H1 (cell line): ENCODE measurements around the gene TAF11L3. TPM values are rescaled to one million over a fixed set of nuclear protein-coding genes. Genes with fewer than 3 reads are reported as not detected.
A peak's percentile ranks its signal among the peaks of the same experiment; 100 is the strongest.

Experiments
- CTCF ChIA-PET: fragments of 300-600 bp; sonication (Branson Sonifier 250); formaldehyde crosslinking; loops from one replicate; lab custom pipeline; 2021; ENCODE audit not compliant: partially characterized antibody; lab: Charles Lee
- POLR2A ChIA-PET: fragments of 300-600 bp; sonication (Branson Sonifier 250); formaldehyde crosslinking; loops from one replicate; lab custom pipeline; 2021; ENCODE audit warnings: inconsistent platforms; ENCODE audit not compliant: partially characterized antibody; lab: Charles Lee
- DNase-seq, 2 experiments: peaks; one replicate each; pipeline versions ENCODE4 v3.0.0 to v3.0.0-alpha.2; 2010 to 2022; ENCODE audit warnings: low spot score in 2 of 2, low read depth in 1 of 2, mixed read lengths in 1 of 2
- FAIRE-seq: peaks from 2 replicates; lab custom pipeline; 2011; peaks lifted over from hg19 to GRCh38; lab: Jason Lieb, UNC
- H2AFZ ChIP-seq: 2 replicates; pipeline ENCODE4 v1.8.1; 2012; ENCODE audit warnings: low read length, inconsistent platforms
- H2AK5ac ChIP-seq: 2 replicates; pipeline ENCODE4 v1.6.1; 2013; ENCODE audit warnings: low read depth, low read length
- H2BK120ac ChIP-seq: replicated peaks from 2 replicates; pipeline ENCODE3; 2013; ENCODE audit warnings: low read depth, low read length, inconsistent platforms
- H2BK12ac ChIP-seq: 2 replicates; pipeline ENCODE4 v1.6.1; 2013; ENCODE audit warnings: low read depth, low read length
- H2BK15ac ChIP-seq: 2 replicates; pipeline ENCODE4 v1.6.1; 2013; ENCODE audit warnings: low read length
- H2BK20ac ChIP-seq: 2 replicates; pipeline ENCODE4 v1.6.1; 2013; ENCODE audit warnings: low read length
- H2BK5ac ChIP-seq: 2 replicates; pipeline ENCODE4 v1.6.1; 2013; ENCODE audit warnings: low read depth, low read length
- H3K14ac ChIP-seq: 2 replicates; pipeline ENCODE4 v1.6.1; 2013; ENCODE audit warnings: inconsistent platforms; ENCODE audit not compliant: insufficient read length
- H3K18ac ChIP-seq: 2 replicates; pipeline ENCODE4 v1.6.1; 2013; ENCODE audit warnings: low read length; ENCODE audit errors: extremely low read depth
- H3K23ac ChIP-seq: 2 replicates; pipeline ENCODE4 v1.6.1; 2013; ENCODE audit warnings: inconsistent platforms; ENCODE audit not compliant: insufficient read length
- H3K23me2 ChIP-seq: 2 replicates; pipeline ENCODE4 v1.6.1; 2013; ENCODE audit warnings: low read depth, low read length
- H3K27ac ChIP-seq: 2 replicates; pipeline ENCODE4 v1.6.1; 2011; ENCODE audit warnings: low read depth, low read length, inconsistent platforms
- H3K27me3 ChIP-seq, 4 experiments: replicated peaks in 1 of 4; 1 replicate in 1 of 4; 2 replicates in 3 of 4; pipeline versions ENCODE4 v1.6.1 to v1.8.1; 2011 to 2013; ENCODE audit warnings: low read length in 3 of 4, mild to moderate bottlenecking in 3 of 4, inconsistent platforms in 2 of 4, mixed read lengths in 2 of 4, moderate library complexity in 1 of 4; ENCODE audit not compliant: control insufficient read depth in 3 of 4, insufficient read depth in 3 of 4; ENCODE audit errors: extremely low read depth in 1 of 4
- H3K36me3 ChIP-seq, 4 experiments: 2 replicates each; pipeline versions ENCODE4 v1.6.1 to v1.8.1; 2011 to 2013; ENCODE audit warnings: mild to moderate bottlenecking in 4 of 4, low read length in 3 of 4, moderate library complexity in 2 of 4, control low read depth in 1 of 4, inconsistent platforms in 1 of 4; ENCODE audit not compliant: insufficient read depth in 4 of 4, control insufficient read depth in 2 of 4
- H3K4ac ChIP-seq: replicated peaks from 2 replicates; pipeline ENCODE3; 2013; ENCODE audit warnings: low read length, low read depth, mixed read lengths, inconsistent platforms; ENCODE audit not compliant: insufficient read length
- H3K4me1 ChIP-seq, 4 experiments: replicated peaks in 1 of 4; 1 replicate in 1 of 4; 2 replicates in 3 of 4; pipeline versions ENCODE4 v1.6.1 to v1.8.1; 2011 to 2013; ENCODE audit warnings: low read length in 3 of 4, inconsistent platforms in 2 of 4, mixed read lengths in 1 of 4; ENCODE audit not compliant: insufficient read depth in 4 of 4, control insufficient read depth in 3 of 4
- H3K4me2 ChIP-seq, 2 experiments: 2 replicates each; pipeline versions ENCODE4 v1.6.1 to v1.8.1; 2011 to 2013; ENCODE audit warnings: low read depth in 2 of 2, low read length in 2 of 2, control low read depth in 1 of 2, inconsistent platforms in 1 of 2, mild to moderate bottlenecking in 1 of 2; ENCODE audit not compliant: insufficient read depth in 1 of 2
- H3K4me3 ChIP-seq, 4 experiments: fragments of 200-600, 300-600 bp in 1 of 4; sonication (generic), shearing (Covaris generic), sonication (Bioruptor Twin) in 1 of 4; 2 replicates each; pipeline versions ENCODE4 v1.5.1 to v1.8.1; 2011 to 2016; ENCODE audit warnings: low read length in 4 of 4, low read depth in 3 of 4, control low read depth in 2 of 4, inconsistent platforms in 2 of 4, mild to moderate bottlenecking in 2 of 4, mixed read lengths in 1 of 4, moderate library complexity in 1 of 4; ENCODE audit not compliant: insufficient read depth in 2 of 4; ENCODE audit errors: extremely low read depth in 1 of 4
- H3K56ac ChIP-seq: replicated peaks from 2 replicates; pipeline ENCODE3; 2013; ENCODE audit warnings: low read depth, mild to moderate bottlenecking, mixed read lengths, low read length, inconsistent platforms; ENCODE audit not compliant: insufficient read length
- H3K79me1 ChIP-seq: 2 replicates; pipeline ENCODE4 v1.6.1; 2013; ENCODE audit warnings: low read depth, low read length, control low read depth
- H3K79me2 ChIP-seq, 2 experiments: 2 replicates each; pipeline versions ENCODE4 v1.6.1 to v1.8.1; 2012 to 2013; ENCODE audit warnings: low read length in 2 of 2, mild to moderate bottlenecking in 2 of 2, inconsistent platforms in 1 of 2; ENCODE audit not compliant: insufficient read depth in 2 of 2, control insufficient read depth in 1 of 2
- H3K9ac ChIP-seq, 4 experiments: replicated peaks in 1 of 4; 1 replicate in 1 of 4; 2 replicates in 3 of 4; pipeline versions ENCODE4 v1.6.1 to v1.8.1; 2011 to 2013; ENCODE audit warnings: low read depth in 3 of 4, low read length in 3 of 4, control low read depth in 2 of 4, mild to moderate bottlenecking in 2 of 4, moderate library complexity in 2 of 4, inconsistent platforms in 1 of 4; ENCODE audit errors: extremely low read depth in 1 of 4
- H3K9me3 ChIP-seq, 2 experiments: 2 replicates each; pipeline versions ENCODE4 v1.6.1 to v1.8.1; 2012 to 2013; ENCODE audit warnings: mild to moderate bottlenecking in 2 of 2, moderate library complexity in 2 of 2, control low read depth in 1 of 2, inconsistent platforms in 1 of 2, low read depth in 1 of 2, low read length in 1 of 2, mixed read lengths in 1 of 2; ENCODE audit not compliant: insufficient read depth in 2 of 2
- H4K20me1 ChIP-seq, 2 experiments: replicated peaks in 1 of 2; 2 replicates each; pipeline versions ENCODE3 to v1.8.1; 2011 to 2013; ENCODE audit warnings: inconsistent platforms in 2 of 2, low read length in 2 of 2, mild to moderate bottlenecking in 1 of 2; ENCODE audit not compliant: insufficient read depth in 2 of 2, control insufficient read depth in 1 of 2
- H4K5ac ChIP-seq: 2 replicates; pipeline ENCODE4 v1.6.1; 2013; ENCODE audit warnings: low read length, low read depth, mixed read lengths, inconsistent platforms; ENCODE audit not compliant: insufficient read length
- H4K8ac ChIP-seq: 2 replicates; pipeline ENCODE4 v1.8.0; 2013; ENCODE audit warnings: mild to moderate bottlenecking, moderate library complexity, low read length, inconsistent platforms; ENCODE audit not compliant: insufficient read depth; ENCODE audit errors: extremely low read depth
- H4K91ac ChIP-seq: replicated peaks from 2 replicates; pipeline ENCODE3; 2013; ENCODE audit warnings: low read length, mixed read lengths, inconsistent platforms; ENCODE audit not compliant: insufficient read length
- ATF3 ChIP-seq: IDR thresholded peaks from 2 replicates; pipeline ENCODE4 v1.6.1; 2011; ENCODE audit warnings: low read depth, mild to moderate bottlenecking, low read length; ENCODE audit not compliant: insufficient read depth
- BRCA1 ChIP-seq: IDR thresholded peaks from 2 replicates; pipeline ENCODE4 v1.6.1; 2012; ENCODE audit warnings: low read depth, low read length, improper control_type of control experiment
- CHD2 ChIP-seq: IDR thresholded peaks from 2 replicates; pipeline ENCODE4 v1.6.1; 2012; ENCODE audit warnings: low read length, improper control_type of control experiment
- EGR1 ChIP-seq: IDR thresholded peaks from 2 replicates; pipeline ENCODE4 v1.6.1; 2011; ENCODE audit warnings: low read depth, low read length, borderline replicate concordance
- MAX ChIP-seq: IDR thresholded peaks from 2 replicates; pipeline ENCODE4 v1.6.1; 2012; ENCODE audit warnings: inconsistent platforms
- RAD21 ChIP-seq, 2 experiments: IDR thresholded peaks in 1 of 2; conservative IDR thresholded peaks in 1 of 2; 2 replicates each; pipeline ENCODE4 v1.6.1; 2011; ENCODE audit warnings: low read depth in 2 of 2, low read length in 2 of 2, improper control_type of control experiment in 1 of 2, inconsistent platforms in 1 of 2, mild to moderate bottlenecking in 1 of 2, moderate library complexity in 1 of 2
- SIX5 ChIP-seq: IDR thresholded peaks from 2 replicates; pipeline ENCODE4 v1.6.1; 2011; ENCODE audit warnings: mild to moderate bottlenecking, low read depth, low read length
- SP2 ChIP-seq: IDR thresholded peaks from 2 replicates; pipeline ENCODE4 v1.6.1; 2012; ENCODE audit warnings: mild to moderate bottlenecking, low read length, inconsistent platforms
- TAF1 ChIP-seq: IDR thresholded peaks from 2 replicates; pipeline ENCODE4 v1.6.1; 2011; ENCODE audit warnings: mild to moderate bottlenecking, low read depth, low read length
- TEAD4 ChIP-seq: IDR thresholded peaks from 2 replicates; pipeline ENCODE4 v1.6.1; 2012; ENCODE audit warnings: low read depth, low read length, inconsistent platforms, mixed read lengths
- YY1 ChIP-seq: IDR thresholded peaks from 2 replicates; pipeline ENCODE4 v1.6.1; 2011; ENCODE audit warnings: low read depth, mild to moderate bottlenecking, low read length
- WGBS, 2 experiments: shearing (Covaris generic) in 1 of 2; methylation state at CpG; one replicate each; pipeline versions ENCODE4 v1.1.6 to v1.1.7; 2013 to 2015; ENCODE audit warnings: low lambda C conversion rate in 2 of 2, mixed read lengths in 2 of 2, inconsistent platforms in 1 of 2, low coverage in 1 of 2, missing lambda C conversion rate in 1 of 2; ENCODE audit not compliant: insufficient replicate concordance in 2 of 2, insufficient coverage in 1 of 2, insufficient read length in 1 of 2; ENCODE audit errors: extremely low coverage in 1 of 2, missing lambda C conversion rate in 1 of 2; 5-methylcytosine and 5-hydroxymethylcytosine counted together
- polyA plus RNA-seq, 7 experiments: library from polyadenylated mRNA; depleted of rRNA in 3 of 7; stranded (reverse) in 5 of 7; unstranded in 2 of 7; fragments of >200 nt in 5 of 7; fragments of 200-250 nt in 2 of 7; gene quantifications; 1 replicate in 5 of 7; 2 replicates in 1 of 7; 4 replicates in 1 of 7; pipeline versions ENCODE4 v1.2.1 to v1.2.3, GENCODE V29; 2011 to 2013; ENCODE audit warnings: missing spikeins in 2 of 7, mixed read lengths in 2 of 7
- total RNA-seq: library from RNA; stranded (reverse); fragmentation: NEBNext Ultra II Directional; extraction: Animal tissue kit (Norgen Biotek cat#: 25700); gene quantifications from 2 replicates; pipeline ENCODE4 v1.2.1, GENCODE V29; 2021
- TF ChIP-seq, protein P1 (sequence below): IDR thresholded peaks from 2 replicates; pipeline ENCODE4 v1.6.1; 2012; ENCODE audit warnings: inconsistent platforms

TAF11L3 gene
- total and polyA plus RNA-seq, 2 of the 8 experiments (the other 6 are each of a cell fraction or from before 2014, with no cell fraction given) = not detected

DNA sequence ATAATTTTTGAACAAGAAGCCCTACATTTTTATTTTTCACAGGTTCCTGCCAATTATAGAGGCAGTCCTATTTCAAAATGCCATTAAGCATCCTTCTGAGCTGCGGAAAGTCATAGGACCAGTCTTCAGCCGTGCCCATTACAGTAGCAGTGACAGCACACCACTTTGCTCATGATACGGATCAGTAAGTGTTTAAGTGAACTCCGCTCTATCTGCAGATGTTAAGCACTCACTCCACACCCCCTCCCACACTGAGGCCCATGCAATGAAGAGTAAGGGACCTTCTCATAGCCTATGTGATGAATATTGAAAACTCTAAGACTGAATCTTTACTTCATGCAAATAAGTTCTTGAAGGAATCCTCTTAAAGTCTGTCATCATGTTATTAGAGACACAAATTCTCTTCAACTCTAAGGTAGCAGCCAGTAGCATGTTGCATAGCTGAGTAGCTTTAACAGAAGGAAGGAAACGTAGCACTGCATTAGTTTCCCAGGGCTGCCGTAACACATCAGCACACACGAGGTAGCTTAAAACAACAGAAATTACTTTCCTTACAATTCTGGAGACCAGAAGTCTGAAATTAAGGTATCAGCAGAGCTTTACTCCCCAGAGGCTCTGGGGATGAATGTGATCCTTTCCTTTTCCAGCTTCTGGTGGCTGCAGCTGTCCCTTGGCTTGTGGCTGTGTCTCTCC lies 40.4 kb upstream of the TAF11L3 start:
- Histone ChIP-seq H3K23me2 (no peaks in the 10 kb centered on the region), H3K4ac (no peak overlapping the region), H3K56ac (no peak overlapping the region), H3K9ac (no peak overlapping the region), H2BK120ac (no peak overlapping the region), H3K9me3 (no peaks in the 10 kb centered on the region), H3K27me3 (no peaks in the 10 kb centered on the region), H3K27ac (no peak overlapping the region), H2AK5ac (no peak overlapping the region), H4K20me1 (no peaks in the 10 kb centered on the region), H3K4me3 (no peak overlapping the region), H3K79me2 (no peaks in the 10 kb centered on the region), H3K4me1 (no peaks in the 10 kb centered on the region), H3K79me1 (no peaks in the 10 kb centered on the region), H3K4me2 (no peak overlapping the region), H4K91ac (no peak overlapping the region), H4K5ac (no peak overlapping the region), H2BK5ac (no peak overlapping the region), H3K23ac (no peak overlapping the region), H4K8ac (no peak overlapping the region), H2BK15ac (no peak overlapping the region), H2BK20ac (no peak overlapping the region), H2BK12ac (no peak overlapping the region), H3K18ac (no peak overlapping the region), H2AFZ (0 out of 2 replicates have a peak overlapping the region, but pooled peaks have one; percentile 79), H3K36me3 (no peaks in the 10 kb centered on the region), H3K14ac (no peak overlapping the region)
- ChIA-PET CTCF (interaction anchor here (3.2 kb wide), 1 partner anchor 12 kb away, joined by 8 read pairs; no protein-coding TSS in a partner anchor), POLR2A (no interaction called here)
- TF ChIP-seq YY1 (no peak), TAF1 (no peak), TEAD4 (no peak), MAX (no peak), SP2 (no peak), ATF3 (no peak), EGR1 (no peak), CHD2 (no peak), SIX5 (no peak), RAD21 (IDR thresholded peaks at IDR 0.05 in 1 of 2, conservative IDR thresholded peaks at IDR 0.05 in 1 of 2; ENCODE audit: low read depth in 2 of 2, low read length in 2 of 2) (no peak), BRCA1 (no peak)
- TF ChIP-seq, protein P1, sequence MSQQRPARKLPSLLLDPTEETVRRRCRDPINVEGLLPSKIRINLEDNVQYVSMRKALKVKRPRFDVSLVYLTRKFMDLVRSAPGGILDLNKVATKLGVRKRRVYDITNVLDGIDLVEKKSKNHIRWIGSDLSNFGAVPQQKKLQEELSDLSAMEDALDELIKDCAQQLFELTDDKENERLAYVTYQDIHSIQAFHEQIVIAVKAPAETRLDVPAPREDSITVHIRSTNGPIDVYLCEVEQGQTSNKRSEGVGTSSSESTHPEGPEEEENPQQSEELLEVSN = no peak
- FAIRE-seq (no peak), DNase-seq (no peak)
- WGBS, 2 experiments = 95% methylated on average over 7 of the region's 7 CpGs; no CpG with 5 or more reads in 1 of the 2 experiments
